Measurements from ENCODE around the gene PPHLN1.

The PPHLN1 gene

GRCh38 chr12:42288544-42288943, 37.4 kb upstream of the PPHLN1 start:
- Histone ChIP-seq H3K4me1 (ENCODE audit: control insufficient read depth, insufficient read depth, low read length) (no peaks in the 10 kb centered on the region), H3K4me3 (ENCODE audit: low read length) (no peak overlapping the region), H3K4me2 (ENCODE audit: low read length) (no peak overlapping the region), H3K27me3 (ENCODE audit: control insufficient read depth, insufficient read depth, low read length) (no peaks in the 10 kb centered on the region), H3K36me3 (ENCODE audit: insufficient read depth, low read length) (no peaks in the 10 kb centered on the region), H3K9me3 (replicated peaks; ENCODE audit: low read length) (no peaks in the 10 kb centered on the region), H3K9ac (ENCODE audit: low read depth, low read length) (no peak overlapping the region)

GRCh38 chr12:42291680-42292079, 34.3 kb upstream of the PPHLN1 start:
- Histone ChIP-seq H3K9ac (ENCODE audit: low read depth, low read length) (no peak overlapping the region), H3K4me3 (ENCODE audit: low read length) (no peak overlapping the region), H3K9me3 (replicated peaks; ENCODE audit: low read length) (no peaks in the 10 kb centered on the region), H3K36me3 (ENCODE audit: insufficient read depth, low read length) (no peaks in the 10 kb centered on the region), H3K4me2 (ENCODE audit: low read length) (no peak overlapping the region), H3K4me1 (ENCODE audit: control insufficient read depth, insufficient read depth, low read length) (no peaks in the 10 kb centered on the region), H3K27me3 (ENCODE audit: control insufficient read depth, insufficient read depth, low read length) (no peaks in the 10 kb centered on the region)

- H3K4me3 ChIP-seq (ENCODE audit: low read length) = no peak overlapping the region
- H3K9ac ChIP-seq (ENCODE audit: low read depth, low read length) = no peak overlapping the region
- H3K27me3 ChIP-seq (ENCODE audit: control insufficient read depth, insufficient read depth, low read length) = no peaks in the 10 kb centered on the region
- no peaks in the 10 kb centered on the region for H3K36me3 ChIP-seq (ENCODE audit: insufficient read depth, low read length)
- H3K4me1 ChIP-seq (ENCODE audit: control insufficient read depth, insufficient read depth, low read length) = no peaks in the 10 kb centered on the region
- no peaks in the 10 kb centered on the region for H3K9me3 ChIP-seq (replicated peaks; ENCODE audit: low read length)
- no peak overlapping the region for H3K4me2 ChIP-seq (ENCODE audit: low read length)
These were observed 29.4 kb upstream of the PPHLN1 start for GRCh38 chr12:42296503-42297109.

GRCh38 chr12:42298887-42299286, 27.1 kb upstream of the PPHLN1 start:
- H3K4me1 ChIP-seq (ENCODE audit: control insufficient read depth, insufficient read depth, low read length) = no peaks in the 10 kb centered on the region
- H3K27me3 ChIP-seq (ENCODE audit: control insufficient read depth, insufficient read depth, low read length) = no peaks in the 10 kb centered on the region
- no peak overlapping the region for H3K4me2 ChIP-seq (ENCODE audit: low read length)
- no peak overlapping the region for H3K9ac ChIP-seq (ENCODE audit: low read depth, low read length)
- no peaks in the 10 kb centered on the region for H3K9me3 ChIP-seq (replicated peaks; ENCODE audit: low read length)
- no peak overlapping the region for H3K4me3 ChIP-seq (ENCODE audit: low read length)
- H3K36me3 ChIP-seq (ENCODE audit: insufficient read depth, low read length) = no peaks in the 10 kb centered on the region

- no peak overlapping the region for H3K9ac ChIP-seq (ENCODE audit: low read depth, low read length)
- no peaks in the 10 kb centered on the region for H3K27me3 ChIP-seq (ENCODE audit: control insufficient read depth, insufficient read depth, low read length)
- H3K36me3 ChIP-seq (ENCODE audit: insufficient read depth, low read length) = no peaks in the 10 kb centered on the region
- H3K4me2 ChIP-seq (ENCODE audit: low read length) = no peak overlapping the region
- H3K4me3 ChIP-seq (ENCODE audit: low read length) = no peak overlapping the region
- no peaks in the 10 kb centered on the region for H3K9me3 ChIP-seq (replicated peaks; ENCODE audit: low read length)
- H3K4me1 ChIP-seq (ENCODE audit: control insufficient read depth, insufficient read depth, low read length) = no peaks in the 10 kb centered on the region
These were observed 26.3 kb upstream of the PPHLN1 start for GRCh38 chr12:42299392-42300308.

- H3K4me2 ChIP-seq (ENCODE audit: low read length) = no peak overlapping the region
- H3K27me3 ChIP-seq (ENCODE audit: control insufficient read depth, insufficient read depth, low read length) = no peaks in the 10 kb centered on the region
- H3K36me3 ChIP-seq (ENCODE audit: insufficient read depth, low read length) = peaks cover 5% of the 10 kb centered on the region
- no peak overlapping the region for H3K9ac ChIP-seq (ENCODE audit: low read depth, low read length)
- no peak overlapping the region for H3K4me3 ChIP-seq (ENCODE audit: low read length)
- H3K4me1 ChIP-seq (ENCODE audit: control insufficient read depth, insufficient read depth, low read length) = no peaks in the 10 kb centered on the region
- H3K9me3 ChIP-seq (replicated peaks; ENCODE audit: low read length) = no peaks in the 10 kb centered on the region
These were observed 19.7 kb upstream of the PPHLN1 start for GRCh38 chr12:42306297-42306696.

- H3K36me3 ChIP-seq (ENCODE audit: insufficient read depth, low read length) = peaks cover 14% of the 10 kb centered on the region
- H3K4me1 ChIP-seq (ENCODE audit: control insufficient read depth, insufficient read depth, low read length) = no peaks in the 10 kb centered on the region
- H3K4me2 ChIP-seq (ENCODE audit: low read length) = no peak overlapping the region
- H3K4me3 ChIP-seq (ENCODE audit: low read length) = no peak overlapping the region
- H3K9ac ChIP-seq (ENCODE audit: low read depth, low read length) = no peak overlapping the region
- no peaks in the 10 kb centered on the region for H3K27me3 ChIP-seq (ENCODE audit: control insufficient read depth, insufficient read depth, low read length)
- H3K9me3 ChIP-seq (replicated peaks; ENCODE audit: low read length) = no peaks in the 10 kb centered on the region
These were observed 17.6 kb upstream of the PPHLN1 start for GRCh38 chr12:42308390-42308789.

GRCh38 chr12:42309996-42310395, 16.0 kb upstream of the PPHLN1 start:
- Histone ChIP-seq H3K4me3 (ENCODE audit: low read length) (no peak overlapping the region), H3K4me1 (ENCODE audit: control insufficient read depth, insufficient read depth, low read length) (no peaks in the 10 kb centered on the region), H3K36me3 (ENCODE audit: insufficient read depth, low read length) (peaks cover 20% of the 10 kb centered on the region), H3K4me2 (ENCODE audit: low read length) (no peak overlapping the region), H3K9ac (ENCODE audit: low read depth, low read length) (no peak overlapping the region), H3K27me3 (ENCODE audit: control insufficient read depth, insufficient read depth, low read length) (no peaks in the 10 kb centered on the region), H3K9me3 (replicated peaks; ENCODE audit: low read length) (no peaks in the 10 kb centered on the region)

- no peak overlapping the region for H3K9ac ChIP-seq (ENCODE audit: low read depth, low read length)
- no peaks in the 10 kb centered on the region for H3K27me3 ChIP-seq (ENCODE audit: control insufficient read depth, insufficient read depth, low read length)
- H3K4me1 ChIP-seq (ENCODE audit: control insufficient read depth, insufficient read depth, low read length) = no peaks in the 10 kb centered on the region
- peaks cover 23% of the 10 kb centered on the region for H3K36me3 ChIP-seq (ENCODE audit: insufficient read depth, low read length)
- no peak overlapping the region for H3K4me2 ChIP-seq (ENCODE audit: low read length)
- no peak overlapping the region for H3K4me3 ChIP-seq (ENCODE audit: low read length)
- H3K9me3 ChIP-seq (replicated peaks; ENCODE audit: low read length) = no peaks in the 10 kb centered on the region
These were observed 10.9 kb upstream of the PPHLN1 start for GRCh38 chr12:42315108-42315507.

- no peaks in the 10 kb centered on the region for H3K27me3 ChIP-seq (ENCODE audit: control insufficient read depth, insufficient read depth, low read length)
- H3K36me3 ChIP-seq (ENCODE audit: insufficient read depth, low read length) = peaks cover 7% of the 10 kb centered on the region
- H3K9me3 ChIP-seq (replicated peaks; ENCODE audit: low read length) = no peaks in the 10 kb centered on the region
- H3K4me3 ChIP-seq (ENCODE audit: low read length) = no peak overlapping the region
- no peak overlapping the region for H3K9ac ChIP-seq (ENCODE audit: low read depth, low read length)
- H3K4me1 ChIP-seq (ENCODE audit: control insufficient read depth, insufficient read depth, low read length) = peaks cover 8% of the 10 kb centered on the region
- H3K4me2 ChIP-seq (ENCODE audit: low read length) = no peak overlapping the region
These were observed 5.2 kb upstream of the PPHLN1 start for GRCh38 chr12:42320796-42321195.

- Histone ChIP-seq H3K4me2 (ENCODE audit: low read length) (no peak overlapping the region), H3K9me3 (replicated peaks; ENCODE audit: low read length) (no peaks in the 10 kb centered on the region), H3K4me1 (ENCODE audit: control insufficient read depth, insufficient read depth, low read length) (peaks cover 16% of the 10 kb centered on the region), H3K4me3 (ENCODE audit: low read length) (no peak overlapping the region), H3K9ac (ENCODE audit: low read depth, low read length) (no peak overlapping the region), H3K36me3 (ENCODE audit: insufficient read depth, low read length) (peaks cover 7% of the 10 kb centered on the region), H3K27me3 (ENCODE audit: control insufficient read depth, insufficient read depth, low read length) (no peaks in the 10 kb centered on the region)
These were observed 3.4 kb upstream of the PPHLN1 start for GRCh38 chr12:42322567-42322966.

GRCh38 chr12:42323856-42324255, 2.1 kb upstream of the PPHLN1 start:
- H3K27me3 ChIP-seq (ENCODE audit: control insufficient read depth, insufficient read depth, low read length) = no peaks in the 10 kb centered on the region
- no peak overlapping the region for H3K4me2 ChIP-seq (ENCODE audit: low read length)
- H3K4me1 ChIP-seq (ENCODE audit: control insufficient read depth, insufficient read depth, low read length) = peaks cover 22% of the 10 kb centered on the region
- no peaks in the 10 kb centered on the region for H3K9me3 ChIP-seq (replicated peaks; ENCODE audit: low read length)
- no peak overlapping the region for H3K4me3 ChIP-seq (ENCODE audit: low read length)
- H3K36me3 ChIP-seq (ENCODE audit: insufficient read depth, low read length) = peaks cover 7% of the 10 kb centered on the region
- H3K9ac ChIP-seq (ENCODE audit: low read depth, low read length) = no peak overlapping the region
